GM12873 (cell line): ENCODE measurements around the gene CFAP299.

Source experiments
- TF ChIP-seq, protein P1 (sequence below): IDR thresholded peaks from 2 replicates; pipeline ENCODE4 v1.5.1; 2012; ENCODE audit warnings: low read depth, mild to moderate bottlenecking, moderate library complexity, low read length, control low read depth; ENCODE audit not compliant: insufficient read depth; ENCODE audit errors: missing control alignments

CFAP299 gene

DNA sequence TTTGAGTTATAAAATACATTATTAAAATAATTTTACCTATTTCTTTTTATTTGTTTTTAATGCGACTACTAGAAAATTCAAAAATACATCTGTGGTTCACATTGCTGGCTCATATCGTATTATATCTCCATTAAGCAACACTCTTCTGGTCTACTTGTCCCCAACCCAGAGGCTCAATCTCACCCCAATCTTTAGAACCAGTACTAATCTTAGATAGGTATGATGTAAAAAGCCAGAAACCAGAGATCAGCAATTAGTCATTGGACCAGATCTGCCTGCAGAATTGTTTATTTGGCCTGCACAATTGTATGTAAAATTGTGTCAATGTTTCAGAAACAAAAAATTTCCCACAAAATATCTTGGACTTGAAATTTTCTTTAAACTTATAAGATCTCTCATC is 539.4 kb downstream of the CFAP299 start:
- TF ChIP-seq, protein P1, sequence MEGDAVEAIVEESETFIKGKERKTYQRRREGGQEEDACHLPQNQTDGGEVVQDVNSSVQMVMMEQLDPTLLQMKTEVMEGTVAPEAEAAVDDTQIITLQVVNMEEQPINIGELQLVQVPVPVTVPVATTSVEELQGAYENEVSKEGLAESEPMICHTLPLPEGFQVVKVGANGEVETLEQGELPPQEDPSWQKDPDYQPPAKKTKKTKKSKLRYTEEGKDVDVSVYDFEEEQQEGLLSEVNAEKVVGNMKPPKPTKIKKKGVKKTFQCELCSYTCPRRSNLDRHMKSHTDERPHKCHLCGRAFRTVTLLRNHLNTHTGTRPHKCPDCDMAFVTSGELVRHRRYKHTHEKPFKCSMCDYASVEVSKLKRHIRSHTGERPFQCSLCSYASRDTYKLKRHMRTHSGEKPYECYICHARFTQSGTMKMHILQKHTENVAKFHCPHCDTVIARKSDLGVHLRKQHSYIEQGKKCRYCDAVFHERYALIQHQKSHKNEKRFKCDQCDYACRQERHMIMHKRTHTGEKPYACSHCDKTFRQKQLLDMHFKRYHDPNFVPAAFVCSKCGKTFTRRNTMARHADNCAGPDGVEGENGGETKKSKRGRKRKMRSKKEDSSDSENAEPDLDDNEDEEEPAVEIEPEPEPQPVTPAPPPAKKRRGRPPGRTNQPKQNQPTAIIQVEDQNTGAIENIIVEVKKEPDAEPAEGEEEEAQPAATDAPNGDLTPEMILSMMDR, result no peak

DNA sequence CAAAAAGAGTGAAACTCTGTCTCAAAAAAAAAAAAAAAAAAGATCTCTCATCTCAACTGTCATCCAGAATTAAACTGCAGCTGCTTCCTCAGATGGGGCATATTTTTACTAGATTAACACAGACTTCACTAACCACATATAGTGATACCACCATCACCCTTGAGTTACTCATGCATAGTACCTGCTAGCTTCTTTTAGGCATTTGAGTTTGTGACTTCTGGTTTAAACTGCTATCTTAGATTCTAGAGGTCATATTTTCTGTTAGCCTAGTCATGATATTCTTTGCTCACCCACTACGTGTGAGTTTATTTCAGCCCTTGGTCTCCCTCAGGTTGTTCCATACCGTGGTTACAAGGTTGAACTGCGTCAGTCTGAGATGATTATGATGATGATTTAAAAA is 540.1 kb downstream of the CFAP299 start:
- TF ChIP-seq, protein P1, result no peak

DNA sequence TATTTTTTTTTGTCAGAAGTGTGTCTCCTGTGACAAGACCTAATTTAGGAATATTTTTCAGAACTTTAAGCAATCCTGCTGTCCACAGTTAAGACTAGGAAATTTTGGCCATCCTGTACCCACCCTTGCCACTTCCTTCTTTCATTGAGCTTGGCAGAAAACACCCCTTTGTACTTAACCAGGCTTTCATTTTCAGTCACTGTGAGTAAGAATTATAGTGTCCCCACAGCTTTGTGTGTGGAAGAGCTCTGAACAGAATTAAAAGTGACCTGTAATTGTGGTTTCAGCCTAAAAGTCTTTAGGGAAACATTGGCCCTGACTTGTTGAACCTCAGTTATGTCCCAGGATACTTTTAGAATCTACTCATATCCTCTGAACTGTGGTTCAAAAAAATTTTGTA is 541.3 kb downstream of the CFAP299 start:
- TF ChIP-seq, protein P1, result no peak

DNA sequence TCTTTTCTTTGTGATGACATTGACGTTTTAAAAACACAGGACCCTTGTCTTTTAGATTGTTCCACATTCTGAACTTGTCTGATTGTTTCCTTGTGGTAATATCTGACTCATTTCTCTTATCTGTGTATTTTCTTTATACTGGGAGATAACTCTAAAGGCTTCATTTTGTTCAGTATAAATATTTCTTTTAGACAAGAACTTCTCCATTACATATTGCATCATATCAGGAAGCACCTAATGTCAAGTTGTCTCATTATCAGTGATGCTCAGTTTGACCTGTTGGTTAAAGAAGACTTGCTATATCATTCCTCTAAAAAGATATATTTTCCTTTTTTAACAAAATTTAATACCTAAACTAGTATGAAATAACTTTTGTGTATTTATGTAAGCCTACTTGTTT is 542.7 kb downstream of the CFAP299 start:
- TF ChIP-seq, protein P1, result no peak

DNA sequence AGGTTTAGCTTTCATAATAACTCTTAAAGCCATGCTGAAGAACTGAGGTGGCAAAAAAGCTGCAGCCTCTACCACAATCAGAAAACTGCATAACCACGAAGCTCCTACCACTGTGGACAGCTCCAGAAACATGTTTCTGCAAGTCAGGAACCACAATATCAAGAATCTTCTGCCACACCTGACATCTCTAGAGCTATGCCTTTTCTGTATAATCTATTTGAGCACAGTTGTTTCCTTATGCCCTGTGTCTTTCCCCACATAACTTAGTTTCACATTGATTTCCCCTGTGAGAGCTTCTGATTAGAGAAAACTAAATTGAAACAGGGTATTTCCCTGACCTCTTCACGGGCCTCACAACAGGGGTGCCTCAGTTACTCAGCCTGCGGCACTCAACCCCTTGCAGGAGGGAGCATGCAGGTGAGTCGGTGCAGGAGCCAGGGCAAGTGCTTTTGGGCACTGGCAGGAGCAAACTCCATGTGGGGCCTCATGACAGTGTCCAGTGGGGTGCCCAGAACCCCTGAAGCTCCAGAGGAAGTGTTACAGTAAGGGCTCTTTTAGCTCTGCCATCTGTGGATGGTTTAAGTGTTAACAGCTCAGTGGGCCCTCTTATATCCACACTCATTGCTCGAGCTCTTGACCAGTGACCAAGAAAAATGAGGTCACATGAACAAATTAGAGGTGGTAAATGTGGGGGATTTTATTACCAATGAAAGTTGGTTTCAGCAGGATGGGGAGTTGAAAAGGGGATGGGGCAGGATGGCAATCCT is 562.2 kb downstream of the CFAP299 start:
- TF ChIP-seq, protein P1, result no peak

DNA sequence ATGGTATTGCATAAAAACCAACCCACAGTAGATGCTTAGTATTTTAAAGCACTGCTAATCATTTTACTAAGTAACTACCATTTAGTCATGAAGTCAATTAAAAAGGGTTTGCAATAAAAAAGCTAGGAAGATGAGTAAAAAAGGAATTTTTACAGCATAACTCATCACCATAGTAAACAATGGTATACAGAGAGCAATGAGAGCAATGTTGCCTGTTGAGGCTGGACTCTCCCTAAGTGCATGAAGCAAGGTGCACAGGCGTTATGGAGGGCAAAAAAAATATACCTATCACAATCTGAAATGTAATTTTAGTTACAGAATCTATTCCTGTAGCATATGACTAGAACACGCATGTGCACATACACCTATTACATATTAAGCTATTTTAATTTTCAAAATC is 565.4 kb downstream of the CFAP299 start:
- TF ChIP-seq, protein P1, result no peak

DNA sequence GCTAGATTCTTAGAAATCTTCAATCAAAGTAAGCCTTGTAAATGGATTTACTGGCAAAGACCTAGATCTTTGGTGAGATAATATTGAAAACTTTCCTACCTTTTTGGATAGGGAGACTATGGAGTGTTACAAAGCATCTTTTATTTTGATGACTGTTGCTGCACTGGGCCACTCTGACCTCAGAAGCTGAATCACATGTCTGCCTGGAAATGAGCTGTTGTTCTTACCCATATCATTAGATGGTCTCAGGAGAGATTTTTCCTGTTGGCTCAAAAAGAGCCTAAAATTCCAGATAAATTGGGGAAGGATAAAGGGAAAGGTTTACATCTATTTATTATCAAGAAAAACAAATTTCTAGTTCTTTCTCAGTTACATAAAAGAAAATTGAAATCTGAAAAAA is 567.5 kb downstream of the CFAP299 start:
- TF ChIP-seq, protein P1, result no peak
